Esophagus squamous epithelium (tissue), 4 donors: ENCODE measurements around the gene ANKS1A.

Experiments
- CTCF ChIP-seq, 6 experiments: fragments of 450-650 bp in 4 of 6; fragments of 200-600 bp in 2 of 6; sonication (generic) in 2 of 6; IDR thresholded peaks; one replicate each; pipeline ENCODE4 v1.5.1; 2016 to 2019; ENCODE audit warnings: antibody characterized with exemption in 6 of 6, mild to moderate bottlenecking in 4 of 6, moderate library complexity in 4 of 6
- POLR2A ChIP-seq, 4 donors: fragments of 450-650 bp; IDR thresholded peaks; one replicate each; pipeline ENCODE4 v1.6.1; 2017; ENCODE audit warnings: antibody characterized with exemption in 4 of 4, mild to moderate bottlenecking in 4 of 4, moderate library complexity in 3 of 4

GRCh38 chr6:35072051-35072697, 183.1 kb downstream of the ANKS1A start:
- TF ChIP-seq POLR2A (IDR thresholded peaks at IDR 0.05) = no peak
- TF ChIP-seq CTCF (IDR thresholded peaks at IDR 0.05) = no peak
